MM.1S (cell line): ENCODE results near the gene TBX20.
"Not testable (repeated sequence)": the region's sequence is repeated elsewhere in the genome, so short reads cannot be mapped to it uniquely, and the experiment has no call there.

Experiments used
- EZH2 ChIP-seq: fragments of 300-600 bp; sonication (generic); optimal IDR thresholded peaks from 2 replicates; pipeline ENCODE3; 2017; ENCODE audit warnings: low read depth, mild to moderate bottlenecking, antibody characterized with exemption, low read length, mixed read lengths
- TF ChIP-seq, protein P1 (sequence below): fragments of 300-600 bp; sonication (generic); IDR thresholded peaks from 2 replicates; pipeline ENCODE4 v1.5.1; 2016; ENCODE audit warnings: antibody characterized with exemption, low read length, mixed read lengths

DNA sequence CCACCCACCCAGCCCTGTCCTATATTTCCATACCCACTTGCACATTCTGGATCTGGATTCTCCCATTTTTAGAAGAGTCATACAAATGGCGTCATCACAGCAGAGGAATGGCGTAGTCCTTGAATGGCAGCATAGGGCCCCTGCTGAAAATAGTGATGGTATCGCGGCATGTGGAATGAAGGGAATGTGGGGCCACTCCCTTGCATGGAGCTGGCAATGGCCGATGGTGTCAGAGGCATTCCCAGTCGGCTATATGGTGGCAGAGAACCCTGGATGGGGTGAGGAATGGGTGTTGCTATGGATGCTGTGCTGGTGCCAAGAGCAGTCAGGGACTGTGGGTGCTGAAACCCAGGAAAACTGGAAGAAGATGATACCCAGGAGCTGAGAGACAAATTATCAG lies 51.5 kb downstream of the TBX20 start:
- TF ChIP-seq, protein P1, sequence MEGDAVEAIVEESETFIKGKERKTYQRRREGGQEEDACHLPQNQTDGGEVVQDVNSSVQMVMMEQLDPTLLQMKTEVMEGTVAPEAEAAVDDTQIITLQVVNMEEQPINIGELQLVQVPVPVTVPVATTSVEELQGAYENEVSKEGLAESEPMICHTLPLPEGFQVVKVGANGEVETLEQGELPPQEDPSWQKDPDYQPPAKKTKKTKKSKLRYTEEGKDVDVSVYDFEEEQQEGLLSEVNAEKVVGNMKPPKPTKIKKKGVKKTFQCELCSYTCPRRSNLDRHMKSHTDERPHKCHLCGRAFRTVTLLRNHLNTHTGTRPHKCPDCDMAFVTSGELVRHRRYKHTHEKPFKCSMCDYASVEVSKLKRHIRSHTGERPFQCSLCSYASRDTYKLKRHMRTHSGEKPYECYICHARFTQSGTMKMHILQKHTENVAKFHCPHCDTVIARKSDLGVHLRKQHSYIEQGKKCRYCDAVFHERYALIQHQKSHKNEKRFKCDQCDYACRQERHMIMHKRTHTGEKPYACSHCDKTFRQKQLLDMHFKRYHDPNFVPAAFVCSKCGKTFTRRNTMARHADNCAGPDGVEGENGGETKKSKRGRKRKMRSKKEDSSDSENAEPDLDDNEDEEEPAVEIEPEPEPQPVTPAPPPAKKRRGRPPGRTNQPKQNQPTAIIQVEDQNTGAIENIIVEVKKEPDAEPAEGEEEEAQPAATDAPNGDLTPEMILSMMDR: not testable (repeated sequence)
- TF ChIP-seq EZH2: not testable (repeated sequence)
